H9 (cell line): Measurements from ENCODE around the gene SETD3. TPM values are rescaled to one million over a fixed set of nuclear protein-coding genes. Genes with fewer than 3 reads are reported as not detected.

Source experiments
- DNase-seq: peaks from one replicate; pipeline ENCODE4 v3.0.0-alpha.2; 2017
- H2AFZ ChIP-seq: one replicate; pipeline ENCODE4 v1.6.1; 2013; ENCODE audit warnings: mild to moderate bottlenecking, low read length, control low read depth, moderate library complexity
- H2AK5ac ChIP-seq: 2 replicates; pipeline ENCODE4 v1.6.1; 2013; ENCODE audit warnings: low read length, control low read depth, mixed read lengths; ENCODE audit not compliant: insufficient read length
- H2BK120ac ChIP-seq: one replicate; pipeline ENCODE4 v1.6.1; 2013; ENCODE audit warnings: low read depth, mild to moderate bottlenecking, low read length, control low read depth, inconsistent platforms; ENCODE audit not compliant: poor library complexity, severe bottlenecking
- H2BK12ac ChIP-seq: 2 replicates; pipeline ENCODE4 v1.6.1; 2013; ENCODE audit warnings: low read length, control low read depth, mixed read lengths, low read depth; ENCODE audit not compliant: insufficient read length
- H2BK15ac ChIP-seq: 2 replicates; pipeline ENCODE4 v1.6.1; 2013; ENCODE audit warnings: low read depth, low read length, control low read depth
- H2BK20ac ChIP-seq: one replicate; pipeline ENCODE4 v1.6.1; 2013; ENCODE audit warnings: low read depth, mild to moderate bottlenecking, low read length, control low read depth, inconsistent platforms; ENCODE audit not compliant: poor library complexity, severe bottlenecking
- H2BK5ac ChIP-seq: 2 replicates; pipeline ENCODE4 v1.6.1; 2013; ENCODE audit warnings: low read length, control low read depth, mixed read lengths; ENCODE audit not compliant: insufficient read length
- H3K14ac ChIP-seq: 2 replicates; pipeline ENCODE4 v1.6.1; 2013; ENCODE audit warnings: low read length, control low read depth; ENCODE audit not compliant: insufficient read depth
- H3K18ac ChIP-seq: 2 replicates; pipeline ENCODE4 v1.6.1; 2013; ENCODE audit warnings: low read depth, mild to moderate bottlenecking, mixed read lengths, low read length, control low read depth; ENCODE audit not compliant: insufficient read length
- H3K23ac ChIP-seq: 2 replicates; pipeline ENCODE4 v1.6.1; 2013; ENCODE audit warnings: low read length, control low read depth, mixed read lengths, low read depth; ENCODE audit not compliant: insufficient read length
- H3K23me2 ChIP-seq: 2 replicates; pipeline ENCODE4 v1.6.1; 2013; ENCODE audit warnings: low read depth, mild to moderate bottlenecking, mixed read lengths, low read length, control low read depth; ENCODE audit not compliant: insufficient read length, poor library complexity, severe bottlenecking
- H3K27ac ChIP-seq: 2 replicates; pipeline ENCODE4 v1.5.1; 2013; ENCODE audit warnings: low read length, control low read depth, mixed read lengths, low read depth; ENCODE audit not compliant: insufficient read length
- H3K27me3 ChIP-seq: 2 replicates; pipeline ENCODE4 v1.6.1; 2013; ENCODE audit warnings: low read length, control low read depth, inconsistent platforms; ENCODE audit not compliant: insufficient read depth
- H3K4ac ChIP-seq: 2 replicates; pipeline ENCODE4 v1.6.1; 2013; ENCODE audit warnings: low read depth, mild to moderate bottlenecking, control low read depth, inconsistent platforms, low read length, moderate library complexity
- H3K4me1 ChIP-seq: 2 replicates; pipeline ENCODE4 v1.6.1; 2013; ENCODE audit warnings: low read length, control low read depth, inconsistent platforms; ENCODE audit not compliant: insufficient read depth
- H3K4me2 ChIP-seq: 2 replicates; pipeline ENCODE4 v1.6.1; 2013; ENCODE audit warnings: low read length, control low read depth, mixed read lengths; ENCODE audit not compliant: insufficient read length, insufficient read depth
- H3K56ac ChIP-seq: 2 replicates; pipeline ENCODE4 v1.6.1; 2013; ENCODE audit warnings: low read depth, mild to moderate bottlenecking, mixed read lengths, low read length, control low read depth; ENCODE audit not compliant: insufficient read length
- H3K79me1 ChIP-seq: 2 replicates; pipeline ENCODE4 v1.6.1; 2013; ENCODE audit warnings: low read depth, mild to moderate bottlenecking, moderate library complexity, low read length, control low read depth, inconsistent platforms; ENCODE audit not compliant: insufficient read depth, poor library complexity, severe bottlenecking
- H3K79me2 ChIP-seq: 2 replicates; pipeline ENCODE4 v1.6.1; 2013; ENCODE audit warnings: low read length, control low read depth, inconsistent platforms; ENCODE audit not compliant: insufficient read depth
- H3K9ac ChIP-seq: 2 replicates; pipeline ENCODE4 v1.6.1; 2013; ENCODE audit warnings: low read length, control low read depth, mixed read lengths; ENCODE audit not compliant: insufficient read length; ENCODE audit errors: extremely low read depth
- H3K9me3 ChIP-seq: one replicate; pipeline ENCODE4 v1.6.1; 2013; ENCODE audit warnings: low read depth, low read length, inconsistent platforms; ENCODE audit not compliant: control insufficient read depth
- H3T11ph ChIP-seq: one replicate; pipeline ENCODE4 v1.6.1; 2013; ENCODE audit warnings: mild to moderate bottlenecking, low read length, control low read depth, inconsistent platforms
- H4K20me1 ChIP-seq: one replicate; pipeline ENCODE4 v1.6.1; 2013; ENCODE audit not compliant: control insufficient read depth, insufficient read length, insufficient read depth
- H4K5ac ChIP-seq: 2 replicates; pipeline ENCODE4 v1.6.1; 2013; ENCODE audit warnings: low read depth, mild to moderate bottlenecking, mixed read lengths, low read length, control low read depth; ENCODE audit not compliant: insufficient read length
- H4K8ac ChIP-seq: replicated peaks from 2 replicates; pipeline ENCODE4 v1.6.1; 2013; ENCODE audit warnings: low read length, control low read depth, mixed read lengths, low read depth; ENCODE audit not compliant: insufficient read length
- H4K91ac ChIP-seq: 2 replicates; pipeline ENCODE4 v1.6.1; 2013; ENCODE audit warnings: low read depth, mild to moderate bottlenecking, moderate library complexity, mixed read lengths, low read length, control low read depth; ENCODE audit not compliant: insufficient read length
- H3K27ac Mint-ChIP-seq, 3 experiments: 2 replicates in 2 of 3; 3 replicates in 1 of 3; pipeline ENCODE4 v1.8.0; 2020 to 2021; ENCODE audit warnings: mixed read lengths in 3 of 3, mild to moderate bottlenecking in 1 of 3, moderate library complexity in 1 of 3
- H3K27me3 Mint-ChIP-seq: 2 replicates; pipeline ENCODE4 v1.8.0; 2021; ENCODE audit warnings: low read depth, mild to moderate bottlenecking, moderate library complexity, mixed read lengths
- H3K36me3 Mint-ChIP-seq, 3 experiments: 2 replicates in 2 of 3; 3 replicates in 1 of 3; pipeline ENCODE4 v1.8.0; 2020 to 2021; ENCODE audit warnings: low read depth in 3 of 3, mixed read lengths in 3 of 3; ENCODE audit not compliant: insufficient read depth in 1 of 3
- H3K4me1 Mint-ChIP-seq, 2 experiments: 2 replicates each; pipeline ENCODE4 v1.8.0; 2020; ENCODE audit warnings: mixed read lengths in 2 of 2
- H3K4me3 Mint-ChIP-seq, 2 experiments: 2 replicates in 1 of 2; 3 replicates in 1 of 2; pipeline ENCODE4 v1.8.0; 2020 to 2021; ENCODE audit warnings: mild to moderate bottlenecking in 2 of 2, mixed read lengths in 2 of 2, moderate library complexity in 1 of 2
- H3K9me3 Mint-ChIP-seq, 2 experiments: 2 replicates in 1 of 2; 3 replicates in 1 of 2; pipeline ENCODE4 v1.8.0; 2020; ENCODE audit warnings: mild to moderate bottlenecking in 2 of 2, mixed read lengths in 2 of 2, moderate library complexity in 1 of 2
- CTCF ChIP-seq: fragments of 200-600 bp; sonication (generic); conservative IDR thresholded peaks from 3 replicates; pipeline ENCODE4 v1.8.0; 2021; ENCODE audit warnings: antibody characterized with exemption, mild to moderate bottlenecking
- WGBS: extraction: QIAGEN DNeasy Blood & Tissue Kit; methylation state at CpG from one replicate; pipeline ENCODE4 v1.1.7; 2013; ENCODE audit warnings: missing lambda C conversion rate, low lambda C conversion rate, mixed read lengths; ENCODE audit not compliant: insufficient read length; ENCODE audit errors: extremely low coverage; 5-methylcytosine and 5-hydroxymethylcytosine counted together
- total RNA-seq: library from RNA; stranded (reverse); gene quantifications from 2 replicates; pipeline ENCODE4 v1.2.1, GENCODE V29; 2021

SETD3 gene
- total RNA-seq, 1 experiment from 2014 or later: 56.7 TPM

GRCh38 chr14:99374964-99375363 lies 105.7 kb downstream of the SETD3 start:
- no peak for DNase-seq
- no peak overlapping the region for H2BK15ac ChIP-seq
- H2BK20ac ChIP-seq: no peak overlapping the region
- H3K4me1 ChIP-seq: no peaks in the 10 kb centered on the region
- no peaks in the 10 kb centered on the region for H3K79me2 ChIP-seq
- no peak overlapping the region for H3K23ac ChIP-seq
- Mint-ChIP-seq H3K27me3 (no peaks in the 10 kb centered on the region; the same call in 1 of the 2 replicates), H3K36me3 (no peaks in the 10 kb centered on the region), H3K4me3 (no peak overlapping the region), H3K9me3 (peaks cover 0 to 3% of the 10 kb centered on the region in 2 experiments; a peak in 3 of 5 replicates), H3K27ac (no peak overlapping the region), H3K4me1 (peaks cover 0 to 3% of the 10 kb centered on the region in 2 experiments; a peak in 1 of 4 replicates)
- H3K18ac ChIP-seq: no peak overlapping the region
- no peak overlapping the region for H3K56ac ChIP-seq
- no peaks in the 10 kb centered on the region for H3K27me3 ChIP-seq
- H4K20me1 ChIP-seq: no peaks in the 10 kb centered on the region
- H3K9ac ChIP-seq: no peak overlapping the region
- no peak overlapping the region for H4K5ac ChIP-seq
- H4K91ac ChIP-seq: no peak overlapping the region
- WGBS: no CpG with 5 or more reads among the region's 11 CpGs
- H2BK12ac ChIP-seq: no peak overlapping the region
- H3K4me2 ChIP-seq: no peak overlapping the region
- H3K14ac ChIP-seq: no peak overlapping the region
- H3T11ph ChIP-seq: no peak overlapping the region
- no peak overlapping the region for H2AFZ ChIP-seq
- no peak overlapping the region for H3K4ac ChIP-seq
- no peak overlapping the region for H2BK5ac ChIP-seq
- no peaks in the 10 kb centered on the region for H3K79me1 ChIP-seq
- H2BK120ac ChIP-seq: no peak overlapping the region
- H4K8ac ChIP-seq: no peak overlapping the region
- no peaks in the 10 kb centered on the region for H3K23me2 ChIP-seq
- no peak for TF ChIP-seq CTCF
- H3K27ac ChIP-seq: no peak overlapping the region
- no peaks in the 10 kb centered on the region for H3K9me3 ChIP-seq
- no peak overlapping the region for H2AK5ac ChIP-seq
